Kidney (tissue), 14 donors: Measurements from ENCODE around the gene DEFB124. TPM values are rescaled to one million over a fixed set of nuclear protein-coding genes. Genes with fewer than 3 reads are reported as not detected.
"Not testable (repeated sequence)": the region's sequence is repeated elsewhere in the genome, so short reads cannot be mapped to it uniquely, and the experiment has no call there.

Experiments
- DNase-seq, 5 donors: peaks; one replicate each; pipeline ENCODE4 v3.0.0-alpha.2; 2013 to 2020
- FAIRE-seq: peaks from 2 replicates; lab custom pipeline; 2012; peaks lifted over from hg19 to GRCh38; lab: Jason Lieb, UNC
- H3K27ac ChIP-seq, 2 donors: one replicate each; pipeline ENCODE4 v1.7.0; 2013; ENCODE audit warnings: low read depth in 2 of 2, low read length in 2 of 2, inconsistent platforms in 1 of 2
- H3K27me3 ChIP-seq: one replicate; pipeline ENCODE4 v1.7.1; 2013; ENCODE audit warnings: low read length, inconsistent platforms; ENCODE audit not compliant: control insufficient read depth, insufficient read depth
- H3K36me3 ChIP-seq, 3 donors: one replicate each; pipeline versions ENCODE4 v1.7.0 to v1.7.1; 2013; ENCODE audit warnings: low read length in 3 of 3, control low read depth in 1 of 3, inconsistent platforms in 1 of 3; ENCODE audit not compliant: insufficient read depth in 3 of 3, control insufficient read depth in 2 of 3
- H3K4me1 ChIP-seq, 3 donors: one replicate each; pipeline versions ENCODE4 v1.7.0 to v1.7.1; 2013; ENCODE audit warnings: low read length in 3 of 3, inconsistent platforms in 1 of 3, low read depth in 1 of 3; ENCODE audit not compliant: control insufficient read depth in 2 of 3, insufficient read depth in 2 of 3
- H3K4me3 ChIP-seq, 3 donors: one replicate each; pipeline versions ENCODE4 v1.7.0 to v1.8.1; 2013; ENCODE audit warnings: low read length in 3 of 3, control low read depth in 1 of 3, inconsistent platforms in 1 of 3
- H3K9ac ChIP-seq, 3 donors: one replicate each; pipeline versions ENCODE4 v1.7.0 to v1.7.1; 2013; ENCODE audit warnings: low read length in 3 of 3, control low read depth in 1 of 3, inconsistent platforms in 1 of 3
- H3K9me3 ChIP-seq, 3 donors: one replicate each; pipeline versions ENCODE4 v1.7.0 to v1.7.1; 2013; ENCODE audit warnings: low read length in 3 of 3, control low read depth in 1 of 3, inconsistent platforms in 1 of 3; ENCODE audit not compliant: control insufficient read depth in 2 of 3, insufficient read depth in 1 of 3
- CTCF ChIP-seq: IDR thresholded peaks from 3 replicates; pipeline ENCODE4 v1.5.1; 2012; ENCODE audit warnings: mild to moderate bottlenecking, moderate library complexity, borderline replicate concordance; ENCODE audit not compliant: insufficient read depth; ENCODE audit errors: extremely low read depth
- intact Hi-C: fragments of 100-400 bp; cut with DNase I; formaldehyde crosslinking; loops from one replicate; pipeline ENCODE4 v1.11.1; 2022
- polyA plus RNA-seq: library from polyadenylated mRNA; stranded (reverse); fragments of 350-450 nt; fragmentation: Illumina TruSeq; extraction: RNeasy Lipid Tissue Mini Kit (QIAGEN cat#74804); gene quantifications from one replicate; pipeline ENCODE4 v1.2.3, GENCODE V29; 2014; ENCODE audit warnings: low read depth, low replicate concordance; ENCODE audit not compliant: insufficient read depth
- total RNA-seq: library from RNA; stranded (reverse); fragmentation: NEBNext Ultra II Directional; extraction: Animal tissue kit (Norgen Biotek cat#: 25700); gene quantifications from one replicate; pipeline ENCODE4 v1.2.1, GENCODE V29; 2021
- donor health status: control.
- donor health status: control.
- donor health status: control.
- donor health status: control.
- donor health status: control.
- donor health status: DM: yes; HTN: yes; CAD: no.
- donor health status: Normal renal cell carcinoma (clear cell type).

Gene DEFB124
- total and polyA plus RNA-seq, 2 donors from 2014 or later = 2.5 TPM; not detected in 1

DNA sequence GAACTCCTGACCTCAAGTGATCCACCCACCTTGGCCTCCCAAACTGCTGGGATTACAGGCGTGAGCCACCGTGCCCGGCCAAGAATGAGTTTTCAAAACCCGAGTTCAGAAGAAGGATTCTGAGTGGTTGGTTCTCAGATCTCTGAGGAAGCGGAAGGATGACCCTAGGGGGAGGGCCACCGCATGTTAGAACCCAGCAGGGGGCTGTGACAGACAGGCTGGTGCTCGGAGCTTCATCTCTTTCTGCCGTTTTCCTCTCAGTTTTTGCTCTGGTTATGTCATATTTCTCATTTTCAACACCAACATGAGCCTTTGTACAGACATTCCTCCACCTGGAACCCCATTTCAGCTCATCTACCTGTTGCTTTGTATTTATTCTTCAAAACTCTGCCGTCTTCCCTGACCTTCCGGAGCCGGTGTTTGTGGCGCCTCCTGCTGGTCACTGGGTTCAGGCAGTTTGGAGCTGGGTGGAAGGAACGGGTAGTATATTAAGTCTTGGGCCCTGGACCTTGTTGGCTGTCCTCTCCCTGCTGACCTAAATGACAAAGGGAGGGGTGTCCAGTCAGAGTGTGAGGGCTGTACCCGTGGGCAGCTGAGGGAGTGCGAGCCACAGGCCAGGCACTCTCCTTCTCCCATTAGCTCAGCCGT, 34.8 kb downstream of the DEFB124 start, which contains the start of gene DEFB123:
TSS of gene DEFB123 (plus strand) at position 621 of the 648 bp plus-strand sequence. CDS start 67 bp downstream, outside the sequence.
- H3K9ac ChIP-seq = no peak within 1 kb of the TSS
- H3K27me3 ChIP-seq = no peaks in the 10 kb centered on the region
- no peak for TF ChIP-seq CTCF
- no peaks in the 10 kb centered on the region for H3K36me3 ChIP-seq
- no peak within 1 kb of the TSS for H3K27ac ChIP-seq
- H3K4me1 ChIP-seq = no peaks in the 10 kb centered on the region
- no peaks in the 10 kb centered on the region for H3K9me3 ChIP-seq
- DNase-seq (no peak), FAIRE-seq (no peak)
- intact Hi-C loops = no loop called here
- H3K4me3 ChIP-seq = no peak within 1 kb of the TSS

DNA sequence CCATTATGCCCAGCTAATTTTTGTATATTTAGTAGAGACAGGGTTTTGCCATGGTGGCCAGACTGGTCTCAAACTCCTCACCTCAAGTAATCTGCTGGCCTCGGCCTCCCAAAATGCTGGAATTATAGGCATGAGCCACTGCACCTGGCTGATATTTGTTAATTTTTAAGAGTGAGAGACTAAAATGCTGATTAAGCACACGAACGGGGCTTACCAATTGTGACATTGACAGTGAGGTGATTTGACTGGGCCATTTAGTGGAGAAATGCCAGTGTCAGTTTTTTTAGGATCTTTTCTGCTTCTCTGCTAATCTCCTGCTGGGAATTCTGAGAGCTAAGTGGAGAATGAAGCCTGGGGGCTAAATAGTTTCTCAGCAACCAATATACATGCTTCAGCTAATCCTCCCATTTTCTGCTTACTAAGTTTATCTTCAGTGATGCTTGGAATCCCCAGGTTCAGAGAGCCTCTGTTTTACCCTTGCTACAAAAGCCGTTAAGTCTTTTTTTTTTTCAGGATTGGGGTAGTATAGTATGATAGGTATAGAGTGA, 44.3 kb downstream of the DEFB124 start:
- Histone ChIP-seq H3K4me1 (no peaks in the 10 kb centered on the region), H3K36me3 (no peaks in the 10 kb centered on the region), H3K27ac (no peak overlapping the region), H3K9ac (no peak overlapping the region), H3K4me3 (no peak overlapping the region), H3K27me3 (no peaks in the 10 kb centered on the region), H3K9me3 (no peaks in the 10 kb centered on the region)
- intact Hi-C loops = no loop called here
- FAIRE-seq = no peak
- TF ChIP-seq CTCF = no peak
- DNase-seq = no peak

GRCh38 chr20:31427576-31427975, 47.4 kb downstream of the DEFB124 start:
- DNase-seq, intact Hi-C loops, H3K4me3 ChIP-seq, H3K9ac ChIP-seq, H3K9me3 ChIP-seq, FAIRE-seq, H3K27ac ChIP-seq, H3K27me3 ChIP-seq, H3K36me3 ChIP-seq, H3K4me1 ChIP-seq: not testable (repeated sequence)

GRCh38 chr20:31426891-31427551, 47.9 kb downstream of the DEFB124 start:
- H3K27ac ChIP-seq, DNase-seq, H3K9ac ChIP-seq, H3K4me3 ChIP-seq, intact Hi-C loops, H3K4me1 ChIP-seq, FAIRE-seq, H3K27me3 ChIP-seq, H3K9me3 ChIP-seq, H3K36me3 ChIP-seq: not testable (repeated sequence)
